GM18502 (cell line): ENCODE results near the gene TMEM178A.
"Not testable (repeated sequence)": the region's sequence is repeated elsewhere in the genome, so short reads cannot be mapped to it uniquely, and the experiment has no call there.

Source experiments
- ATAC-seq: cut with Tn5 transposase; IDR thresholded peaks from one replicate; pipeline ENCODE4 v1.9.1; 2021; ENCODE audit warnings: mild to moderate bottlenecking; ENCODE audit not compliant: unreplicated experiment, poor library complexity

The TMEM178A gene

DNA sequence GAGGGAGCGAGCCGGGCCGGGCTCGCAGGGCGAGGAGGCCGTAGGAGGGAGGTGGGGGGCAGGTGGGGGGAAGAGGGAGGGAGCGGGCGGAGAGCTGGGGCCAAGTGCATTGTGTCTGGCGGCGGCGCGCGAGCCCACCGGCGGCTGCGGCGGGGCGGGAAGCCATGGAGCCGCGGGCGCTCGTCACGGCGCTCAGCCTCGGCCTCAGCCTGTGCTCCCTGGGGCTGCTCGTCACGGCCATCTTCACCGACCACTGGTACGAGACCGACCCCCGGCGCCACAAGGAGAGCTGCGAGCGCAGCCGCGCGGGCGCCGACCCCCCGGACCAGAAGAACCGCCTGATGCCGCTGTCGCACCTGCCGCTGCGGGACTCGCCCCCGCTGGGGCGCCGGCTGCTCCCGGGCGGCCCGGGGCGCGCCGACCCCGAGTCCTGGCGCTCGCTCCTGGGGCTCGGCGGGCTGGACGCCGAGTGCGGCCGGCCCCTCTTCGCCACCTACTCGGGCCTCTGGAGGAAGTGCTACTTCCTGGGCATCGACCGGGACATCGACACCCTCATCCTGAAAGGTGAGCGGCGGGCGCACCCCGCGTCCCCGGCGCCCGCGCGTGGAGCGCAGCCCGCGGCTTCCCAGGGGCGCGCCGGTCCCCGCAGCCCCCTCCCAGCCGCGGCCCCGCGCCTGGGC lies at the start of gene TMEM178A:
TMEM178A (plus strand) TSS at position 107 of the 680 bp plus-strand sequence; CDS start at position 165, 58 bp downstream.
- no peak for ATAC-seq

DNA sequence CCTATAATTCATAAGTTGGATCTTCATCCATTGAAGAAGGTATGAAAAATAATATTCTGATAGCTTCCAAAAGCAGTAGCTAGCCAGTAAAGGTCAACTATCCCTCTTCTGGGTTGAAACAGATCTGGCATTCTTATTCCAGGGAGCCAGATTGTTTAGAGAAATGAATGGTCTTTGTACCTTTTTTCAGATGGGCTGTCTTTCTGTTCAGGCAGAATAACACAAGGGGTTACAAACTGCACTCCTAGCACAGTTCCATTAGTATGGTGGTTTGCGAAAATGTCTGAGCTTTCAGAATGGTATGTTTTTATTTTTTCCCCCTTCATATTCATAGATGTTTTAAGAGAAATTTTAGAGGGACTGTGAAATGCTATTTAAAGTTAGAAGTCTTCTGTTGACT lies 47.5 kb upstream of the TMEM178A start:
- ATAC-seq, result no peak

DNA sequence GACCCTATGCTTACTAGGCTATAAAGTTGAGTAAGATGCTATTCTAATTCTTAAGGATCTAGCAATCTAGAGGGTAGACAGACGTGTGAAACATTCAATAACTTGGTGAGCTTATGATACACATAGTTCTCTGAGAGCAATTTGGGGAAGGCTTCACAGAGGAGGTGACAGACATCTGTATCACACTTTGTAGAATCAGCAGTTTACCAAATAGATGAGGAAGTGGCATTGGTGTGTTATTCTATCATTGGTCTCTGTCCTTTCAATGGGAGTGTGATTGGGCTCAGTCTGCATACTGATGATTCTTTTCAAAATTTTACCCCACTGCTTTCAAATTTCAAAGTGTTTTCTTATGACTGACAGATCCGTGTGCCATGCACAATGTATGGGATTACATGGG lies 47.0 kb upstream of the TMEM178A start:
- no peak for ATAC-seq

DNA sequence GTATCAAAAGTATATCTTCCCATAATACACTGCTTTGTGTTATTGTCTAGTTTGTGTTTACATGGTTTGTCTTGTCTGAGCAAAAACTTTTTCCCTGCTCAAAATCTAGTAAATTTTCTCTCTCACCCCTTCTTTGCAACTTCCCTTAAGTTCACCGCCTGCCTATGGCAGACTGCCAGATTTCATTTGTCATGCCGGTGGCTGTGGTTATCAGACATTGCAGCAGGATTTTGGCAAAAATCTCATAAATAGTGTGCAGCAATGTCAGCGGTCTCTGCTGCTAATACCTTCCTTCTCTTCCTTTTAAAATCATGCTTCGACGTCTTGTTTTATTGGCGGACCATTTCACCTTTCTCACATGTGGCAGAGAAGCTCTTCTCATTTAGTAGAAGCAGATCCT lies 45.6 kb upstream of the TMEM178A start:
- peak; percentile 44 for ATAC-seq

DNA sequence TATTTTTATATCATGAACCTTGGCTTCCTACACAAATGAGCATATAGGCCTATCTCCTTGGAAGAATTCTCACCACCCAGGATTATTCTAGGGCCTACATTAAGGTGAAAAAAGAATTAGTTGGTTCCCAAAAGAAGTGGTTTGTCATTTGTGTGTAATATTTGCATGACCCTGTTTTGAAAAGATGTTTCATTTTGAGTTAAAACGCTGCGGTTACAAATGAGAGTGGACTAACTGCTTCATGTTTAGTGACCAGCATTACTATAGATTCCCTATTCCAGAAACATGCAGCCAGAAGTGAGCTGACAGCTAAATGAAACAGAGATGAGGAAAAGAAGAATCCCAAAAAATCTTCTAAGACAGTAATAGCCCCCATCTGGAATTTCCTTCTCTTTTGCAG lies 44.1 kb upstream of the TMEM178A start:
- no peak for ATAC-seq

DNA sequence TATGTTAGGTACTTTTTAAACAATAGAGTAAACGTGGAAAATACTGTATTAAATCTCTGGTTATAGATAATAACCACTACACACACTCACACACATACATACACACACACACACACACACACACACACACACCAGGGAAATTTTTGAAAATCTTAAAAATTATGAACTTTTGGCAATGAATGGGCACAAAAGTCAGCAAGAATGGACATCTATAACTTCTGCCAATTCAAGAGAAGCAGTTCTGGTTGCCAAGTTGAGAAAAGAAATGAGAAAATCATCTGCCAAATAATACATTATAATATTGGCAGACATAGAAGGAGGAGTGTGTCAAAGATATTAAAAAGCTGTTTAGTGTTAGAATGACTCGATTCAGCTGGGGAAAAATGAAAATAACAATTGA lies 42.9 kb upstream of the TMEM178A start:
- ATAC-seq, result no peak

DNA sequence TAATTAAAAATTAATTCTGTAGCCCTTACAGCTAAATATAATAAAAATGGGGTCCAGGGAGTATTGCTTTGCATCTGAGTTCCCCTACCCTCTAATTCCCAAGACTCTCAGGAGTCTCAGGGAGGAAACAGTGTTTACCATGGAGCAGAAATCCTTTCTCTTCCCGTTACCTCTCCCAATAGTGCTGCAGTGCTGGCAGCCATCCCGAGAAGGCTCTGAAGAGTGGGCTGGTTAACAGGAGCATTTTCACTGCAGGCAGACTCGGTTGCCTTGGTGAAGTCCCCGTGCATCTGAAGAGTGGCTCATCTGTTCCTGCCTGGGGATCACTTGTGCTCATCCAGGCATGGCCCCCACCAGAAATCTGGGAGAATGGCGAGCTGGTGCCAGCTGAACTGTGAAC lies 41.8 kb upstream of the TMEM178A start:
- ATAC-seq, result no peak

DNA sequence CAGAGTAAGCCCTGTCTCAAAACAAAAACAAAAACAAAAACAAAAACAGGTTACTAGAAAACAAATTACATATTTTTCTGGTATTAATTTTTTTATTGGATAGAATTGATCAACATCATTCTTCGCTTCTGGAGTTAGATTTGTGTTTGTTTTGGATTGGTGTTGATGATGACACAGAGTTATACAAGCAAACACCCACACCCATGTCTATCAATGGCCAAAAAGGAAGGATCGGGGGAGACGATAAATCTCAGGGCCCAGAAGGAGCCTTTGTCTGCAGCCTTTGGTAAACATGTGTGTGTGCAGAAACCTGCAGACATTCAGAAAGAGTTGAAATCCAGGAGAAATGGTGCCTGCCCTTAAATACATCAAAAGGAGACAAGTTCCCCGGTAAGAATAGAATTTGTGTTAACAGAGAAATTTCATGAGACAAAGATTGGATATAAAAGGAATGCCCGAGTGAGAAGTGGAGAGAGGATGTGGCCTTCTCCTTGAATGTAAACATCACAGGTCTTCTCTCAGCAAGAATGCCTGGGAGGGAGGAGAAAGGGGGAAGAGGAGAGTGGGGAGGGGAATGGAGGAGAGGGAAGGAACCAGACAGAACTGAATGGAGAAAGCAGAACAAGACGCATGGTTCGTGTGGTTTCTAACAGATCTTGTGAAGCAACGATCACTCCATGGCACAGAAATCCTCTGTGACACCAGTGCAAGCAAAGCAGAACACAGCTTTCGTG lies 40.4 kb upstream of the TMEM178A start:
- ATAC-seq, result no peak

DNA sequence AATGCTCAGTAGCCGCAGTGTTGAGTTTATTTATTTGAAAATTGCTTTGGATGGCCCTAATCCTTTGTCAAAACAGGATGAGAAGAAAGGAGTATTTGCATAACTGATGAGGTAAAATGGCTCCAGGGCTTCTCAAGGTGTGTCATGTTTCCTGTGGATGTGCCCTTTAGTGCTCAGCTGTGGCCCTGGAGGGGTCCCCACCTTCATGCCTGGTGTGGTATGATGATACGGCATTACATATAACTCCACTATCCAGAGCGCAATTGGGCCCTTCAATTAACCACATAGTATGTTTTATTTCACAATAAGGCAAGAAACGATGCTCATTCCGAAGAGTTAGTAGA lies 39.8 kb upstream of the TMEM178A start:
- no peak for ATAC-seq

DNA sequence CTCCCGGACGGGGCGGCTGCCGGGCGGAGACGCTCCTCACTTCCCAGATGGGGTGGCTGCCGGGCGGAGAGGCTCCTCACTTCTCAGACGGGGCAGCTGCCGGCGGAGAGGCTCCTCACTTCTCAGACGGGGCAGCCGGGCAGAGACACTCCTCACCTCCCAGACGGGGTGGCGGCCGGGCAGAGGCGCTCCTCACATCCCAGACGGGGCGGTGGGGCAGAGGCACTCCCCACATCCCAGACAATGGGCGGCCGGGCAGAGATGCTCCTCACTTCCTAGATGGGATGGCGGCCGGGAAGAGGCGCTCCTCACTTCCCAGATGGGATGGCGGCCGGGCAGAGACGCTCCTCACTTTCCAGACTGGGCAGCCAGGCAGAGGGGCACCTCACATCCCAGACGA lies 37.4 kb upstream of the TMEM178A start:
- not testable (repeated sequence) for ATAC-seq

DNA sequence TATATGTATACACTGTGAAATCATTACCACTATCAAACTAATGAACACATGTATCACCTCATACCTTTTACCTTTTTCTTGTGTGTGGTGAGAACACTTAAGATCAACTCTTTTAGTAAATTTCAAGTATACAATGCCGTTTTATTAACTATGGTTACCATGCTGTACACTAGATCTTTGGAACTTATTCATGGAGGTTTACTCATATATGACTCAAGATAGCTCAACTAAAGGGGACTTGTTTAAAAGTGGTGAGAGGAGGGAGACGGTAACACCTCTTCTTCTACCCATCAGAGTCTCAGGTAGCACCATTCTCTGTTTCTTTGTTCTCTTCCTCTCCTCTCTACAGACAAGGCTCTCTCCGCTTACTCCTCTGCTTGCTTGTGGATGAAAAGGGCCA lies 36.1 kb upstream of the TMEM178A start:
- no peak for ATAC-seq

DNA sequence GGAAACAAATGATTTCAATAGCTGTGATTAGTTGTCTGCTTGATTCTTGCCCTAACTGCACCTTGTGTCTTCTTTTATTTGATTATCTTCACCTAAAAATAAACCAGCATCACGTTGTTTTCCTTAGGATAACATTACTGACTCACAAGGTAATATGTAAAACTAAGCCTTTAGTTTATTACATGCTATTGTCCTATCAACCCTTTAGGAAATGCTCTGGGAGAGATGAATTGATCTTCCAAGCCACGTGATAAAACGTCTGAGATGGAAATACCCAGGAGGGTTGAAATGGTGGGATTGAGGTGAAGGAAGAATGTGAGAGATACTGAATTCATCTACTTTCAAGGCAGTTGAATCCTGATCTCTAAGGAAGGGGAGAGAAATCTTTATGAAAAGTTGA lies 34.5 kb upstream of the TMEM178A start:
- no peak for ATAC-seq

DNA sequence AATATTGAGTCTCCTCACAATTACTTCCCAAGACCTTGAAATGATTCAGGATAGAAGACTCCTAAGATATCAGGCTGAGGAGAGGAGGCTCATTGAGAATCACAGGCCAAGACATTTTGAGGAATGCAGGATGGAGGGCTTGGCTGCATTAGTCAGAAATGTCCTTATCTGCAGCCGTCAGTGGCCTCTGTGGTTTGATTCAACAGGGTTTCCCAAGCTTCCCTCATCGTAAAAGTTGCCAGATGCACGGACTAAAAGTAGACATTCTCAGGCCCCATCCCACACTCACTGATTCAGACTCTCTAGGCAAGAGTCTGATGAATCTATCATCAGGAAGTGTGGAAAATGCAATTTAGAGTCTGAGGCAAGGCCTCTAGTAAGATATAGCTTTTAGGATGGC lies 34.0 kb upstream of the TMEM178A start:
- ATAC-seq, result no peak

DNA sequence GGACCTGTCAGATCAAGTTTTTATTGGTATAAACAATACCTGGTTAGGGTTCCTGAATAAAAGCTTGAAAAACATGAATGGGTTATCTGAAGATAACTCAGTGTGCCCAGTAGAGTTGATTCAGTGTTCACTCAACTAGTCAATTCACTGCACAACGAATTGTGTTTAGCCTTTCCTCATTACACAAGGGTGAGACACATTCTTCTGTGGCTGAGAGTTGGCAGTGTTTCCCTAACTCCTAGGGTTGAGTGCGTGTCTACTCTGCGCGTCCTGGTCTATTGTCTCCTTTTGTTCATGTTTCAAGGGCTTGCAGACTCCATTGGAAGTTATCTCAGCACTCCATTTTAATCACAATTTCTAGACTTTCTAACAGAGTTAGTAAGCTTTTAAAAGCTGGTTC lies 32.8 kb upstream of the TMEM178A start:
- no peak for ATAC-seq

DNA sequence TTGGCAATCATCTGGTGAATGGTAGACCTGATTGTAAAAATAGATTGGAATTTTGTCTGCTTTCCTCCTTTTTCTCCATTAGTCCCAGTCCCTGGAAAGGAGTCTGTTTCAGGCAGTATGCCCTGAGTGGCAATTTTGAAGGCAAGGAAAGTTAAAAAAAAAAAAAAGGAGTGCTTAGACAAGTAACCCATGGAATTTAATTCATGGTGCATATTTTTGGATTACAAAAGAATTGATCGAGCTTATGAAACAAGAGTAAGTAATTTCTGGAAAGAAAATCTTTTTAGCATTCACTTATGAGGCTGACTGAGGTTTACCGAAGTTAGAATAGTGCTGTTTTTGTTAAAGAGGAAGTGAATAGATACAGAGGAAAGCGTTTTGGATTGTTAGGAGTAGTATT lies 29.4 kb upstream of the TMEM178A start:
- ATAC-seq, result no peak

DNA sequence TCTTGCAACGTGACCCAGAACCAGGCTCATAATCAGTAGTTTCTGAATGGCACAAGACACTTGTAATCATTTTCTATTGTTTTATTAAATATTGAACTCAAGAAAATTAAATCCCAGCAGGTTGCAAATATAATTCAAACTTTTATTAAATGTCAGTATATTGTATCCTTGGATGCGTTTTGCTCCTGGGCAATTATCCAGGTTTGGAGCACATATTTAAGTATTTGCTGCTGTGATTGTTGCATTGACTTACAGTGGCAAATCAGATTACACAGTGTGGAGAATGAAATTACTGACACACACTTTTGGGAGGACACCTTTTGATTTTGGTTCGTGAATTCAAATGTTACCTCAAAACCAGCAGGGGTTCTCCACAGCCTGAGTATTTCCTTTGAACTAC lies 27.1 kb upstream of the TMEM178A start:
- no peak for ATAC-seq

DNA sequence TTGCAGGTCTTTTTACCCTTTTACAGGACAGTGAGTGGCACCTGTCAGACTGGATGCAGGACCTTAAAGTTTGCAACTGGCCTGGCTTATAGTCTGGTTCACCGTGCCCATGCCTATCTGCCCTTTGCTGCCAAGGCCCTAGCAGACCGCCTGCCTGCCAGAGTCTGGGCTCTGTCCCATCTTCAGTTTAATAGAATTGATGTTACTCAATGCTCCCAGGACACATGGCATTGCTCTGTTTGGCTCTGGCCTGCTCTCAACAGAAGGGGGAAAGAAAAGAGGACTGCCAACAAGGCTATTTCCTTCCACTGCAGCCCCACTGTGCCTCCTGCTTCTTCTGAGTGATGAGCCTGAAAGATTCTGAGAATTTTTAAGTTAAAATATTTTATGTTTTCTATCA lies 25.6 kb upstream of the TMEM178A start:
- ATAC-seq, result no peak

DNA sequence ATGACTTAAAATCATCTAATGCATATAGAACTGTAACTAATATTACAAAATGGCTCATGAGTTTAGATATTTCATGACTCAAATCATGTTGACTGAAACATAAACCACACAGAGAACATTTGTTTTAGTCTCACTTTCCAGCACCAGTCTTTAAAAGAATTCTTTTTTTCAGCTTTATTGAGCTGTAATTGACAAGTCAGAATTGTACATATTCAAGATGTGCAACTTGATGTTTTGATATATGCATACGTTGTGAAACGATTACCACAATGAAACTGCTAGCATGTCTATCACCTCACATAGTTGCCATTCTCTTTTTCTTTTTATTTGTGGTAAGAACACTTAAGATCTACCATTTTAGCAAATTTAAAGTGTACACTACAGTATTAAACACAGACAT lies 25.0 kb upstream of the TMEM178A start:
- ATAC-seq, result no peak

DNA sequence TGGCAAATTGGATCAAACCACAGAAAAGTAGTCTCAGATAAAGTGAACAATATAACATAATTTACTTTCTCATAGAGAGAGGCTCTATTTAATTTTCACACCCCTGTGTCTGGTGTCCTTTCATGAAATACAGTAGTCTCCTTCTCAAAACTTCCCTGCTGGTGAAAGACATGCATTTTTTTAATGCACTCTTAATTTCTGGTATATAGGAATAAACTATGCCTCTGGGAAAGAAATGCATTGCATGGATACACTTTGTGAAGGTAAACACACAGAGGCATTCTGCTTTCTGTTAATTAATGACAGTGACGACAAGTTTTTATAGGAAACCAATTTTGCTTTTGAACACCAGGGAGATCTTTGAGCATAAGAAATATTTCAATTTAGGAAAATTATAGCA lies 24.1 kb upstream of the TMEM178A start:
- no peak for ATAC-seq

DNA sequence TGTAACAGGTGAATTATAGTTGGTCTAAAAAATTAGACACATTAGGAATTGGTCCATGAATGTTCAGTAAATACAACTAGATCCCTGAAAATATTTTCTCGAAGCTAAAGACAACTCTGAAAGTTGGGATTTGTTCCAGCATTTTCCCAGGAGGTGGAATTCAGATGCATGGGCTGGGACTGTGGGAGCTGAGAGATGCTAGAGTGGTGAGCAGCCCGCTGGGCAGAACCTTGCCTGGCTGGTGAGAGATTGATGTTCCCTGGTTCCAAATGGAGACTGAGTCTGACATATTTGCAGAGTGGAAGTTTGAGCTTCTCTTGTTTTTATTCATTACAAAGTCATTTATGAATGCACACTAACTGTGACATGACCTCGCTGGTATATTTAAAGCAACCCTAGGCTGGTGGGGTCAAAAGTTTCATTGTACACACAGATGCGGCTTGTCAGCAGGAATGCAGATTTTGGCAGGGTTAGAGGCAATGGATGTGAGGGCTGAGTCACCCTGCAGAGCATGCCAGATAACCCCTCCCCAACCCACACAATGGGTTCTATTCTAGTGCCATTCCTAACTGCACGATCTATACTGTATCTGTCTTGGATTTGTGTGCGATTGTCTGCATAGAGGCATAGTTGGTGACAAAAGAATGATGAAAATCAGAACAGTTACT lies 23.5 kb upstream of the TMEM178A start:
- ATAC-seq, result no peak

DNA sequence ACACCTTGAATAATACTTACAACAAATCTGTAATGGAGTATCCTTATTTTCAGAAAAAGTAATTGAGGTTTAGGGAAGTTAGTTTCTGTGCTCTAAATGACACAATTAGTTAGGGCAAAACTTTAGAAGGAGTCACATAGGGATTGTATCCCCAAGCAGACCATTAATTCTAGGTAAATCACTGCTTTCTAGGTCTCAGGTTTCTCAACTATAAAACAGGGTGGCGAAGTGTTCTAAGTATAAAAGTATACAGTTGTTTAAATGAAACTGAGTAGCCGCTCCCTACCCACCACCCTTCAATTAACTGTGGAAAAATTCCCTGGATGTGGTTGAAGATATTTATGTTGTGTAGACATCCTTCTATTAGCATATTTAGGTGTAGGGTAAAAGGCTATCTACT lies 19.9 kb upstream of the TMEM178A start:
- ATAC-seq, result no peak

DNA sequence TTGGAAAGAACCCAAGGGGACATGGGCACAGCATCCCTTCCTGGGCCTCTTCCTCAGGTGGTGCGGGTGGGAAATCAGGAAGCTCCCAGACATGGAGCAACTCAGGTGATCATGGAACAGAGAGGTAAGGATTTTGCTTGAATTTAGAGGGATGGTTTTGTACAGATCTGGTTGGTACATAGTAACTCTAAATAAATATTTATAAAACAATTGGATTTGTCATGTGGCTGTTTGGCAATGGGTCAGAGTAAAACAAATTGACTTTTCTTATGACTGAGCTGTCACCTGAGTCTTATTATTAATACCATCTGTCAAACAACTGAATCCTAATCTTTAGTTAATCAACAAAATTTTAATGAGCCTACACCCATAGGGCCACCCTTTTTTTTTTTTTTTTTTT lies 19.4 kb upstream of the TMEM178A start:
- no peak for ATAC-seq
